ENCODE data around the gene BTBD6. TPM values are rescaled to one million over a fixed set of nuclear protein-coding genes. Genes with fewer than 3 reads are reported as not detected.

Gene BTBD6
- total and polyA plus RNA-seq, 9 of the 15 experiments (the other 6 are each of a cell fraction or from before 2014, with no cell fraction given), result not detected

DNA sequence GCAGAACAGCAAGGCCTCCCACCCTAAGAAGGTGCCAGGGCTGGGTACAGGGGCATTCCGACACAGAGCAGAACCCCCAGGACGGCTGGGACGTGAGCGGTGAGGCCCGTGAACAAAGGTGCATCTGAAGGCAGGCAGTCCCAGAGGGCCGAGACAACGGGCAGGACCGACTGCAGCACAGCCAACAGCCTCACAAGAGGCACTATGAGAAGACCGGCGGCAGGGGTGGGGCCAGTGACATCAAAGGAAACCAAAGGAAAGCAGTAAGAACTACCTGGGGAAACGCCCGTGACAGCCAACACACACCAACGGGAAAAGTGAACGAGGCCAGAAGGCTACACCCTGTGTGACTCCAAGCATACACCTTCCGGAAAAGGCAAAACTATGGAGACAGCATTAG is 9.1 kb downstream of the BTBD6 start:
- WGBS (ENCODE audit: insufficient coverage, low coverage, missing lambda C conversion rate), result 78% methylated on average over 11 of the region's 15 CpGs
- TF ChIP-seq CHD2 (IDR thresholded peaks at IDR 0.05; ENCODE audit: low read depth, low read length), result no peak
- TF ChIP-seq RBM15 (IDR thresholded peaks at IDR 0.05; ENCODE audit: insufficient read depth, low read length), result no peak
- TF ChIP-seq NEUROD1 (IDR thresholded peaks at IDR 0.05; ENCODE audit: borderline replicate concordance, low read depth, low read length, partially characterized antibody), result no peak
- TF ChIP-seq MAFK (IDR thresholded peaks at IDR 0.05; ENCODE audit: low read length), result no peak
- TF ChIP-seq SRSF1 (IDR thresholded peaks at IDR 0.05; ENCODE audit: low read depth, low read length), result no peak
- TF ChIP-seq ZNF224 (CRISPR knock-in tag; IDR thresholded peaks at IDR 0.05), result no peak
- no peak for TF ChIP-seq ZNF184 (CRISPR knock-in tag; IDR thresholded peaks at IDR 0.05)
- no peak for TF ChIP-seq ZSCAN32 (CRISPR knock-in tag; IDR thresholded peaks at IDR 0.05)
- TF ChIP-seq NR3C1 (CRISPR knock-in tag; IDR thresholded peaks at IDR 0.05), result no peak
- TF ChIP-seq NONO (IDR thresholded peaks at IDR 0.05; ENCODE audit: low read depth in 2 of 2, low read length in 1 of 2), result no peak
- TF ChIP-seq, protein P1, sequence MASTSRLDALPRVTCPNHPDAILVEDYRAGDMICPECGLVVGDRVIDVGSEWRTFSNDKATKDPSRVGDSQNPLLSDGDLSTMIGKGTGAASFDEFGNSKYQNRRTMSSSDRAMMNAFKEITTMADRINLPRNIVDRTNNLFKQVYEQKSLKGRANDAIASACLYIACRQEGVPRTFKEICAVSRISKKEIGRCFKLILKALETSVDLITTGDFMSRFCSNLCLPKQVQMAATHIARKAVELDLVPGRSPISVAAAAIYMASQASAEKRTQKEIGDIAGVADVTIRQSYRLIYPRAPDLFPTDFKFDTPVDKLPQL (IDR thresholded peaks at IDR 0.05; ENCODE audit: extremely low read depth, insufficient read length), result no peak
- no peak overlapping the region for H2AFZ ChIP-seq (ENCODE audit: low read depth, low read length)
- ChIA-PET CTCF (ENCODE audit: low intra/inter-chr PET ratio) (no interaction called here), POLR2A (no interaction called here)
- no peak overlapping the region for H3K9ac ChIP-seq (ENCODE audit: insufficient read depth in 1 of 2, low read depth in 2 of 2, low read length in 2 of 2)
- in situ Hi-C loops (cut with MboI), result no loop called here
- intact Hi-C loops (cut with micrococcal nuclease), result no loop called here
- no peak for DNase-seq (ENCODE audit: extremely low read depth in 1 of 4, low spot score in 3 of 4)
- FAIRE-seq, result no peak
- BruUV-seq (replicated peaks), result no TSS peak
- H3K27me3 ChIP-seq (ENCODE audit: control insufficient read depth in 2 of 2, insufficient read depth in 2 of 2, low read length in 2 of 2), result no peaks in the 10 kb centered on the region
- H3K4me3 ChIP-seq, result no peak overlapping the region
- H3K4me1 ChIP-seq (replicated peaks in 1 of 2; ENCODE audit: control insufficient read depth in 2 of 2, insufficient read depth in 2 of 2, low read length in 2 of 2), result no peaks in the 10 kb centered on the region
- no peaks in the 10 kb centered on the region for H3K9me3 ChIP-seq (replicated peaks; ENCODE audit: control insufficient read depth, insufficient read depth, low read depth, low read length)
- no peaks in the 10 kb centered on the region for H3K9me1 ChIP-seq (ENCODE audit: control insufficient read depth, insufficient read depth, low read length)
- ATAC-seq, result no peak
- no peaks in the 10 kb centered on the region for H4K20me1 ChIP-seq (replicated peaks; ENCODE audit: control insufficient read depth, insufficient read depth, low read length)
- no peaks in the 10 kb centered on the region for H3K79me2 ChIP-seq (ENCODE audit: control insufficient read depth, insufficient read depth, low read length)
- no peak overlapping the region for H3K27ac ChIP-seq (ENCODE audit: extremely low read depth, low read depth, low read length)
- no peak overlapping the region for H3K4me2 ChIP-seq (ENCODE audit: insufficient read depth, low read length)
- no peaks in the 10 kb centered on the region; the same call in 2 of the 3 replicates for H3K36me3 ChIP-seq (ENCODE audit: control insufficient read depth, insufficient read depth, low read length)
